ENCODE results near the gene MYO1G. TPM values are rescaled to one million over a fixed set of nuclear protein-coding genes. Genes with fewer than 3 reads are reported as not detected.

MYO1G gene
- total RNA-seq, 1 experiment from 2014 or later, result 0.57 TPM

DNA sequence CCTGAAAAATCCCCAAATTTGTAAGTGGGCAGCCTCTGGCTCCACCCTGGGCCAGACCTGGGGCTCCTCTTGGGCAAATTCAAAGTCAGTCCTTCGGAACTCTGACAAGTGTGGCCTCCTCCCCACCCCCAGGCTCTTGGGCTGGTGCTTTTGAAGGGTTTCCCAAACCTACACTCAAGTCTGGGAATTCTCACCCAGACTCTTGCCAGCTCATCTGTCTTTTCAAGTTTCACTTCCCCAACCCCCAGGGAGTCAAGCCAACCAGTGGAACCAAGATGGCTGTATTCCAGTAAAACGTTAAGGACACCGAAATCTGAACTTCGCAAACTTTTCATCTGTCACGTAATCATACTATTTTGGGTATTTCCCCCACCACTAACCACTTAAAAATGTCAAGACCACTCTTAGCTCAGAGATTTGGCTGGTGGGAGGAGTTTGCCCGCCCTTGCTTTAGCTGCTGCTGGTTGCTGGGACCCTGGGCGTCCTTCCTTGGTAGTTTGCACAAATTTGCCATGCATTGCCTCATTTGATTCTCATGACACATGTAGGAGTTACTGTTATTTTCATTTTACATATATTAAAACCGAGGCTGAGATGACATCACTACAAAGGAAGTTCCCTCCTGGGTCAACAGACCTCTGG lies 1.7 kb upstream of the MYO1G start:
- H3K27ac ChIP-seq (ENCODE audit: insufficient read length, low read depth, low read length), result no peak overlapping the region

More for the DNA sequence above, 1.7 kb upstream of the MYO1G start:
- no peak overlapping the region for H2AFZ ChIP-seq (ENCODE audit: low read length)
- no peak overlapping the region for H2BK120ac ChIP-seq (ENCODE audit: low read depth, low read length, poor library complexity, severe bottlenecking)
- no peak overlapping the region for H2BK12ac ChIP-seq (ENCODE audit: insufficient read length, low read depth, low read length)
- H4K8ac ChIP-seq (replicated peaks; ENCODE audit: insufficient read length, low read depth, low read length), result no peak overlapping the region
- no peaks in the 10 kb centered on the region for H4K20me1 ChIP-seq (ENCODE audit: control insufficient read depth, insufficient read depth, insufficient read length)
- no peak overlapping the region for H3K18ac ChIP-seq (ENCODE audit: insufficient read length, low read depth, low read length)
- TF ChIP-seq, protein P1, sequence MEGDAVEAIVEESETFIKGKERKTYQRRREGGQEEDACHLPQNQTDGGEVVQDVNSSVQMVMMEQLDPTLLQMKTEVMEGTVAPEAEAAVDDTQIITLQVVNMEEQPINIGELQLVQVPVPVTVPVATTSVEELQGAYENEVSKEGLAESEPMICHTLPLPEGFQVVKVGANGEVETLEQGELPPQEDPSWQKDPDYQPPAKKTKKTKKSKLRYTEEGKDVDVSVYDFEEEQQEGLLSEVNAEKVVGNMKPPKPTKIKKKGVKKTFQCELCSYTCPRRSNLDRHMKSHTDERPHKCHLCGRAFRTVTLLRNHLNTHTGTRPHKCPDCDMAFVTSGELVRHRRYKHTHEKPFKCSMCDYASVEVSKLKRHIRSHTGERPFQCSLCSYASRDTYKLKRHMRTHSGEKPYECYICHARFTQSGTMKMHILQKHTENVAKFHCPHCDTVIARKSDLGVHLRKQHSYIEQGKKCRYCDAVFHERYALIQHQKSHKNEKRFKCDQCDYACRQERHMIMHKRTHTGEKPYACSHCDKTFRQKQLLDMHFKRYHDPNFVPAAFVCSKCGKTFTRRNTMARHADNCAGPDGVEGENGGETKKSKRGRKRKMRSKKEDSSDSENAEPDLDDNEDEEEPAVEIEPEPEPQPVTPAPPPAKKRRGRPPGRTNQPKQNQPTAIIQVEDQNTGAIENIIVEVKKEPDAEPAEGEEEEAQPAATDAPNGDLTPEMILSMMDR (conservative IDR thresholded peaks at IDR 0.05), result no peak
- H4K5ac ChIP-seq (ENCODE audit: insufficient read length, low read depth, low read length), result no peak overlapping the region
- peaks cover 13 to 14% of the 10 kb centered on the region in 2 experiments for H3K4me1 Mint-ChIP-seq
- H3K27me3 Mint-ChIP-seq (ENCODE audit: low read depth), result no peaks in the 10 kb centered on the region; the same call in 1 of the 2 replicates
- H3K27ac Mint-ChIP-seq, result no peak overlapping the region; a peak in 1 of 7 replicates
- no peak for DNase-seq
- no peaks in the 10 kb centered on the region for H3K27me3 ChIP-seq (ENCODE audit: insufficient read depth, low read length)
- H2BK15ac ChIP-seq (ENCODE audit: low read depth, low read length), result no peak overlapping the region
- no peaks in the 10 kb centered on the region for H3K4me1 ChIP-seq (ENCODE audit: insufficient read depth, low read length)
- no peak overlapping the region for H3K4me3 Mint-ChIP-seq
- no peak overlapping the region for H2AK5ac ChIP-seq (ENCODE audit: insufficient read length, low read length)
- H3K56ac ChIP-seq (ENCODE audit: insufficient read length, low read depth, low read length), result peak overlapping the region; percentile 48
- no peak overlapping the region for H2BK5ac ChIP-seq (ENCODE audit: insufficient read length, low read length)
- peaks cover 4% of the 10 kb centered on the region for H3K79me1 ChIP-seq (ENCODE audit: insufficient read depth, low read depth, low read length, poor library complexity, severe bottlenecking)
- no peak overlapping the region for H3K23ac ChIP-seq (ENCODE audit: insufficient read length, low read depth, low read length)
- WGBS (ENCODE audit: extremely low coverage, insufficient read length, low lambda C conversion rate), result no CpG with 5 or more reads among the region's 8 CpGs
- H3K79me2 ChIP-seq (ENCODE audit: insufficient read depth, low read length), result peaks cover 7% of the 10 kb centered on the region; the same call in 1 of the 2 replicates
- H3K23me2 ChIP-seq (ENCODE audit: insufficient read length, low read depth, low read length, poor library complexity, severe bottlenecking), result no peaks in the 10 kb centered on the region
- H3K14ac ChIP-seq (ENCODE audit: insufficient read depth, low read length), result no peak overlapping the region
- H3K9me3 Mint-ChIP-seq, result no peaks in the 10 kb centered on the region; a peak in 1 of 5 replicates
- no peak overlapping the region for H4K91ac ChIP-seq (ENCODE audit: insufficient read length, low read depth, low read length)
- H2BK20ac ChIP-seq (ENCODE audit: low read depth, low read length, poor library complexity, severe bottlenecking), result no peak overlapping the region
- peaks cover 31 to 70% (median 32%) of the 10 kb centered on the region in 3 experiments for H3K36me3 Mint-ChIP-seq (ENCODE audit: insufficient read depth in 1 of 3, low read depth in 3 of 3)
- no peak overlapping the region for H3K4me2 ChIP-seq (ENCODE audit: insufficient read depth, insufficient read length, low read length)
- no peak overlapping the region for H3T11ph ChIP-seq (ENCODE audit: low read length)
- H3K4ac ChIP-seq (ENCODE audit: low read depth, low read length), result no peak overlapping the region
- H3K9ac ChIP-seq (ENCODE audit: extremely low read depth, insufficient read length, low read length), result no peak overlapping the region
- no peaks in the 10 kb centered on the region for H3K9me3 ChIP-seq (ENCODE audit: control insufficient read depth, low read depth, low read length)

Data from H9 (cell line).